ENCODE results near the gene ANOS1.
"Not testable (repeated sequence)": the region's sequence is repeated elsewhere in the genome, so short reads cannot be mapped to it uniquely, and the experiment has no call there.

ANOS1 gene

DNA sequence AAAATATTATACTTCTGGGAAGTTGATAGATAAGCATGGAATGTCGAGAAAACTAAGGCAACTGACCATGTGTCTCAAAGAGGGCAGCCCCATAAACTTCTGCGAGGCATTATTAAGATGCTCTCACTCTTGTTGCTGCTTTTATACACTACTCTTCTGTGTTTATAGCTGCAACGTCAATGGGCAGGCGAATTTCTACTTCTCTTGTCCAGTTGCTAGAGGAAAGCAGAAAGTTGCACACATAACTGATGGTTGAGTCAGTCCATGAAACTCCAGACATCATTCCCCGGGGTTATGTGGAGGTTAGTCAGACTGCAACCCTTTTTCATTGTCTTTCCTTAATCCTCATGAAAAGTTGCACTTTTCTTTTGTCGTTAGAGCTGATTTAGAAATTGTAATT, 227.5 kb downstream of the ANOS1 start:
- H3K9ac ChIP-seq (ENCODE audit: low read length): no peak overlapping the region
- H2AFZ ChIP-seq (ENCODE audit: low read length): no peak overlapping the region
- H3K9me2 ChIP-seq (replicated peaks; ENCODE audit: insufficient read depth, low read length): no peaks in the 10 kb centered on the region
- no peaks in the 10 kb centered on the region for H3K27me3 ChIP-seq (replicated peaks; ENCODE audit: insufficient read depth, low read length)
- H3K9me3 ChIP-seq (replicated peaks; ENCODE audit: insufficient read depth, low read length): no peaks in the 10 kb centered on the region
- H3K4me2 ChIP-seq (ENCODE audit: low read depth, low read length): no peak overlapping the region
- H4K20me1 ChIP-seq (ENCODE audit: insufficient read depth, low read length): no peaks in the 10 kb centered on the region
- H3K36me3 ChIP-seq (replicated peaks; ENCODE audit: insufficient read depth, low read length): no peaks in the 10 kb centered on the region
- no peak for DNase-seq
- no peaks in the 10 kb centered on the region for H3K4me1 ChIP-seq (ENCODE audit: low read length)
- no peak overlapping the region for H3K4me3 ChIP-seq (ENCODE audit: low read length)
- TF ChIP-seq EZH2phosphoT487 (IDR thresholded peaks at IDR 0.05; ENCODE audit: low read length): no peak
- TF ChIP-seq, protein P1, sequence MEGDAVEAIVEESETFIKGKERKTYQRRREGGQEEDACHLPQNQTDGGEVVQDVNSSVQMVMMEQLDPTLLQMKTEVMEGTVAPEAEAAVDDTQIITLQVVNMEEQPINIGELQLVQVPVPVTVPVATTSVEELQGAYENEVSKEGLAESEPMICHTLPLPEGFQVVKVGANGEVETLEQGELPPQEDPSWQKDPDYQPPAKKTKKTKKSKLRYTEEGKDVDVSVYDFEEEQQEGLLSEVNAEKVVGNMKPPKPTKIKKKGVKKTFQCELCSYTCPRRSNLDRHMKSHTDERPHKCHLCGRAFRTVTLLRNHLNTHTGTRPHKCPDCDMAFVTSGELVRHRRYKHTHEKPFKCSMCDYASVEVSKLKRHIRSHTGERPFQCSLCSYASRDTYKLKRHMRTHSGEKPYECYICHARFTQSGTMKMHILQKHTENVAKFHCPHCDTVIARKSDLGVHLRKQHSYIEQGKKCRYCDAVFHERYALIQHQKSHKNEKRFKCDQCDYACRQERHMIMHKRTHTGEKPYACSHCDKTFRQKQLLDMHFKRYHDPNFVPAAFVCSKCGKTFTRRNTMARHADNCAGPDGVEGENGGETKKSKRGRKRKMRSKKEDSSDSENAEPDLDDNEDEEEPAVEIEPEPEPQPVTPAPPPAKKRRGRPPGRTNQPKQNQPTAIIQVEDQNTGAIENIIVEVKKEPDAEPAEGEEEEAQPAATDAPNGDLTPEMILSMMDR (IDR thresholded peaks at IDR 0.05; ENCODE audit: low read length): no peak
- TF ChIP-seq EZH2 (optimal IDR thresholded peaks at IDR 0.05; ENCODE audit: low read depth, low read length): no peak
- H3F3A ChIP-seq (ENCODE audit: insufficient read depth, low read length): no peaks in the 10 kb centered on the region
- H3K79me2 ChIP-seq (ENCODE audit: low read length): no peaks in the 10 kb centered on the region
- H3K27ac ChIP-seq (ENCODE audit: low read length): no peak overlapping the region

- DNase-seq; H3K36me3 ChIP-seq (replicated peaks; ENCODE audit: insufficient read depth, low read length); H3K27ac ChIP-seq (ENCODE audit: low read length); H3K27me3 ChIP-seq (replicated peaks; ENCODE audit: insufficient read depth, low read length); H4K20me1 ChIP-seq (ENCODE audit: insufficient read depth, low read length); H3K4me3 ChIP-seq (ENCODE audit: low read length); H3F3A ChIP-seq (ENCODE audit: insufficient read depth, low read length); H3K4me2 ChIP-seq (ENCODE audit: low read depth, low read length); H3K79me2 ChIP-seq (ENCODE audit: low read length); H3K9me2 ChIP-seq (replicated peaks; ENCODE audit: insufficient read depth, low read length); H3K4me1 ChIP-seq (ENCODE audit: low read length); H2AFZ ChIP-seq (ENCODE audit: low read length); H3K9ac ChIP-seq (ENCODE audit: low read length); H3K9me3 ChIP-seq (replicated peaks; ENCODE audit: insufficient read depth, low read length): not testable (repeated sequence)
Observed at GRCh38 chrX:8502101-8502500, 229.8 kb downstream of the ANOS1 start.

- H3K79me2 ChIP-seq (ENCODE audit: low read length): no peaks in the 10 kb centered on the region
- H2AFZ ChIP-seq (ENCODE audit: low read length): no peak overlapping the region
- H3K27ac ChIP-seq (ENCODE audit: low read length): no peak overlapping the region
- H3K36me3 ChIP-seq (replicated peaks; ENCODE audit: insufficient read depth, low read length): no peaks in the 10 kb centered on the region
- H3K4me3 ChIP-seq (ENCODE audit: low read length): no peak overlapping the region
- no peaks in the 10 kb centered on the region for H3F3A ChIP-seq (ENCODE audit: insufficient read depth, low read length)
- H3K9me2 ChIP-seq (replicated peaks; ENCODE audit: insufficient read depth, low read length): no peaks in the 10 kb centered on the region
- H4K20me1 ChIP-seq (ENCODE audit: insufficient read depth, low read length): no peaks in the 10 kb centered on the region
- H3K4me1 ChIP-seq (ENCODE audit: low read length): no peaks in the 10 kb centered on the region
- no peaks in the 10 kb centered on the region for H3K27me3 ChIP-seq (replicated peaks; ENCODE audit: insufficient read depth, low read length)
- DNase-seq: no peak
- H3K9me3 ChIP-seq (replicated peaks; ENCODE audit: insufficient read depth, low read length): no peaks in the 10 kb centered on the region
- TF ChIP-seq EZH2phosphoT487 (IDR thresholded peaks at IDR 0.05; ENCODE audit: low read length) (no peak), EZH2 (optimal IDR thresholded peaks at IDR 0.05; ENCODE audit: low read depth, low read length) (no peak)
- TF ChIP-seq, protein P1 (IDR thresholded peaks at IDR 0.05; ENCODE audit: low read length): no peak
- H3K4me2 ChIP-seq (ENCODE audit: low read depth, low read length): no peak overlapping the region
- H3K9ac ChIP-seq (ENCODE audit: low read length): no peak overlapping the region
Observed at GRCh38 chrX:8500203-8500602, 231.7 kb downstream of the ANOS1 start.

GRCh38 chrX:8495036-8495435, 236.9 kb downstream of the ANOS1 start:
- not testable (repeated sequence) for H3K4me1 ChIP-seq (ENCODE audit: low read length); H3K9me3 ChIP-seq (replicated peaks; ENCODE audit: insufficient read depth, low read length); H3K36me3 ChIP-seq (replicated peaks; ENCODE audit: insufficient read depth, low read length); H3K9me2 ChIP-seq (replicated peaks; ENCODE audit: insufficient read depth, low read length); H3K27me3 ChIP-seq (replicated peaks; ENCODE audit: insufficient read depth, low read length); H3K4me3 ChIP-seq (ENCODE audit: low read length); H3K79me2 ChIP-seq (ENCODE audit: low read length); H3K4me2 ChIP-seq (ENCODE audit: low read depth, low read length); H4K20me1 ChIP-seq (ENCODE audit: insufficient read depth, low read length); H3K27ac ChIP-seq (ENCODE audit: low read length); DNase-seq; H3F3A ChIP-seq (ENCODE audit: insufficient read depth, low read length); H2AFZ ChIP-seq (ENCODE audit: low read length); H3K9ac ChIP-seq (ENCODE audit: low read length)
